MM.1S (cell line): ENCODE data around the gene ADCY3.

Experiments used
- DNase-seq: peaks from one replicate; pipeline ENCODE4 v3.0.0-alpha.2; 2015
- H2AFZ ChIP-seq: fragments of 300-600 bp; sonication (generic); 2 replicates; pipeline ENCODE4 v1.6.0; 2016; ENCODE audit warnings: antibody characterized with exemption, low read length
- H3F3A ChIP-seq: fragments of 300-600 bp; sonication (generic); 2 replicates; pipeline ENCODE4 v1.6.1; 2016; ENCODE audit warnings: mild to moderate bottlenecking, antibody characterized with exemption, low read length, moderate library complexity, mixed read lengths; ENCODE audit not compliant: insufficient read depth
- H3K27ac ChIP-seq: fragments of 300-600 bp; sonication (generic); 2 replicates; pipeline ENCODE4 v1.5.1; 2016; ENCODE audit warnings: mild to moderate bottlenecking, low read length
- H3K27me3 ChIP-seq: fragments of 300-600 bp; sonication (generic); replicated peaks from 2 replicates; pipeline ENCODE4 v1.6.0; 2016; ENCODE audit warnings: low read length; ENCODE audit not compliant: insufficient read depth
- H3K36me3 ChIP-seq: fragments of 300-600 bp; sonication (generic); replicated peaks from 2 replicates; pipeline ENCODE4 v1.6.1; 2016; ENCODE audit warnings: mild to moderate bottlenecking, low read length, mixed read lengths; ENCODE audit not compliant: insufficient read depth
- H3K4me1 ChIP-seq: fragments of 300-600 bp; sonication (generic); 2 replicates; pipeline ENCODE4 v1.6.1; 2016; ENCODE audit warnings: low read length, mixed read lengths
- H3K4me2 ChIP-seq: fragments of 300-600 bp; sonication (generic); 2 replicates; pipeline ENCODE4 v1.6.0; 2016; ENCODE audit warnings: low read depth, low read length
- H3K4me3 ChIP-seq: fragments of 300-600 bp; sonication (generic); 2 replicates; pipeline ENCODE4 v1.5.1; 2016; ENCODE audit warnings: low read length, mixed read lengths
- H3K79me2 ChIP-seq: fragments of 300-600 bp; sonication (generic); 2 replicates; pipeline ENCODE4 v1.6.1; 2016; ENCODE audit warnings: mixed run types, low read length, mixed read lengths
- H3K9ac ChIP-seq: fragments of 300-600 bp; sonication (generic); 2 replicates; pipeline ENCODE4 v1.6.1; 2016; ENCODE audit warnings: low read length, mixed read lengths
- H3K9me2 ChIP-seq: fragments of 300-600 bp; sonication (generic); replicated peaks from 2 replicates; pipeline ENCODE4 v1.6.1; 2016; ENCODE audit warnings: mild to moderate bottlenecking, low read length, mixed read lengths; ENCODE audit not compliant: insufficient read depth
- H3K9me3 ChIP-seq: fragments of 300-600 bp; sonication (generic); replicated peaks from 2 replicates; pipeline ENCODE4 v1.6.1; 2016; ENCODE audit warnings: mild to moderate bottlenecking, low read length, mixed read lengths; ENCODE audit not compliant: insufficient read depth
- H4K20me1 ChIP-seq: fragments of 300-600 bp; sonication (generic); 2 replicates; pipeline ENCODE4 v1.6.1; 2016; ENCODE audit warnings: mild to moderate bottlenecking, low read length, moderate library complexity, mixed read lengths; ENCODE audit not compliant: insufficient read depth
- CTCF ChIP-seq: fragments of 300-600 bp; sonication (generic); IDR thresholded peaks from 2 replicates; pipeline ENCODE4 v1.5.1; 2016; ENCODE audit warnings: antibody characterized with exemption, low read length, mixed read lengths
- EZH2 ChIP-seq: fragments of 300-600 bp; sonication (generic); optimal IDR thresholded peaks from 2 replicates; pipeline ENCODE3; 2017; ENCODE audit warnings: low read depth, mild to moderate bottlenecking, antibody characterized with exemption, low read length, mixed read lengths
- EZH2phosphoT487 ChIP-seq: fragments of 300-600 bp; sonication (generic); IDR thresholded peaks from 2 replicates; pipeline ENCODE4 v1.6.1; 2018; ENCODE audit warnings: antibody characterized with exemption, low read length

ADCY3 gene

GRCh38 chr2:24937236-24937635 lies 17.2 kb upstream of the ADCY3 start:
- Histone ChIP-seq H3K27me3 (no peaks in the 10 kb centered on the region), H3K9ac (no peak overlapping the region), H3F3A (no peaks in the 10 kb centered on the region), H3K9me2 (no peaks in the 10 kb centered on the region), H3K4me1 (no peaks in the 10 kb centered on the region), H3K4me3 (no peak overlapping the region), H3K9me3 (no peaks in the 10 kb centered on the region), H4K20me1 (no peaks in the 10 kb centered on the region), H2AFZ (no peak overlapping the region), H3K36me3 (no peaks in the 10 kb centered on the region), H3K27ac (no peak overlapping the region), H3K79me2 (no peaks in the 10 kb centered on the region), H3K4me2 (no peak overlapping the region)
- TF ChIP-seq CTCF (no peak), EZH2phosphoT487 (no peak), EZH2 (no peak)
- no peak for DNase-seq

GRCh38 chr2:24935145-24935544 lies 15.1 kb upstream of the ADCY3 start:
- Histone ChIP-seq H3K9ac (no peak overlapping the region), H3K79me2 (no peaks in the 10 kb centered on the region), H3K9me3 (no peaks in the 10 kb centered on the region), H3F3A (peaks cover 11% of the 10 kb centered on the region), H3K4me3 (no peak overlapping the region), H3K27ac (no peak overlapping the region), H3K4me2 (no peak overlapping the region), H3K36me3 (no peaks in the 10 kb centered on the region), H3K27me3 (no peaks in the 10 kb centered on the region), H4K20me1 (no peaks in the 10 kb centered on the region), H3K9me2 (no peaks in the 10 kb centered on the region), H3K4me1 (peaks cover 13% of the 10 kb centered on the region), H2AFZ (no peak overlapping the region)
- TF ChIP-seq EZH2 = no peak
- TF ChIP-seq CTCF = no peak
- TF ChIP-seq EZH2phosphoT487 = no peak
- DNase-seq = no peak

- DNase-seq = no peak
- no peaks in the 10 kb centered on the region for H4K20me1 ChIP-seq
- H3K9ac ChIP-seq = no peak overlapping the region
- H3K4me1 ChIP-seq = peaks cover 14% of the 10 kb centered on the region
- no peaks in the 10 kb centered on the region for H3K36me3 ChIP-seq
- H2AFZ ChIP-seq = no peak overlapping the region
- H3K79me2 ChIP-seq = no peaks in the 10 kb centered on the region
- no peaks in the 10 kb centered on the region for H3K9me2 ChIP-seq
- no peak overlapping the region for H3K27ac ChIP-seq
- no peak overlapping the region for H3K4me3 ChIP-seq
- H3F3A ChIP-seq = peaks cover 11% of the 10 kb centered on the region
- no peak for TF ChIP-seq EZH2phosphoT487
- no peak for TF ChIP-seq CTCF
- no peak for TF ChIP-seq EZH2
- no peaks in the 10 kb centered on the region for H3K9me3 ChIP-seq
- no peaks in the 10 kb centered on the region for H3K27me3 ChIP-seq
- H3K4me2 ChIP-seq = no peak overlapping the region
Observed at GRCh38 chr2:24932715-24933114, 12.7 kb upstream of the ADCY3 start.
